Measurements from ENCODE around the gene ACVR1. TPM values are rescaled to one million over a fixed set of nuclear protein-coding genes. Genes with fewer than 3 reads are reported as not detected.
"Not testable (repeated sequence)": the region's sequence is repeated elsewhere in the genome, so short reads cannot be mapped to it uniquely, and the experiment has no call there.

The ACVR1 gene
- total RNA-seq, 2 experiments from 2014 or later, result 6.4 to 7.1 TPM

- H3K4me3 Mint-ChIP-seq, result no peak overlapping the region
- H3K36me3 Mint-ChIP-seq, result peaks cover 49% of the 10 kb centered on the region
- peaks cover 17% of the 10 kb centered on the region for H3K9me3 Mint-ChIP-seq
- no peaks in the 10 kb centered on the region for H3K4me1 Mint-ChIP-seq
- H3K27ac Mint-ChIP-seq, result no peak overlapping the region
- H3K27me3 Mint-ChIP-seq, result no peaks in the 10 kb centered on the region
- no peak for DNase-seq
These were observed 114.6 kb downstream of the ACVR1 start for GRCh38 chr2:157761520-157761919.

- Mint-ChIP-seq H3K27ac (no peak overlapping the region), H3K9me3 (peaks cover 23% of the 10 kb centered on the region), H3K4me1 (no peaks in the 10 kb centered on the region), H3K36me3 (peaks cover 54% of the 10 kb centered on the region), H3K4me3 (no peak overlapping the region), H3K27me3 (no peaks in the 10 kb centered on the region)
- DNase-seq, result no peak
These were observed 115.2 kb downstream of the ACVR1 start for GRCh38 chr2:157760949-157761348.

- Mint-ChIP-seq H3K4me3 (no peak overlapping the region), H3K27ac (no peak overlapping the region), H3K9me3 (peaks cover 23% of the 10 kb centered on the region), H3K4me1 (no peaks in the 10 kb centered on the region), H3K27me3 (no peaks in the 10 kb centered on the region), H3K36me3 (peaks cover 58% of the 10 kb centered on the region)
- DNase-seq, result no peak
These were observed 116.3 kb downstream of the ACVR1 start for GRCh38 chr2:157759855-157760254.

GRCh38 chr2:157758586-157758985 is 117.5 kb downstream of the ACVR1 start:
- Mint-ChIP-seq H3K27ac (no peak overlapping the region), H3K4me1 (no peaks in the 10 kb centered on the region), H3K36me3 (peaks cover 67% of the 10 kb centered on the region), H3K4me3 (no peak overlapping the region), H3K27me3 (no peaks in the 10 kb centered on the region), H3K9me3 (peaks cover 23% of the 10 kb centered on the region)
- DNase-seq, result no peak

GRCh38 chr2:157757500-157757899 is 118.6 kb downstream of the ACVR1 start:
- no peak overlapping the region for H3K27ac Mint-ChIP-seq

GRCh38 chr2:157756447-157756846 is 119.7 kb downstream of the ACVR1 start:
- H3K9me3 Mint-ChIP-seq, result peaks cover 23% of the 10 kb centered on the region

More at GRCh38 chr2:157757500-157757899, 118.6 kb downstream of the ACVR1 start:
- H3K9me3 Mint-ChIP-seq, result peaks cover 23% of the 10 kb centered on the region
- no peaks in the 10 kb centered on the region for H3K27me3 Mint-ChIP-seq
- peaks cover 67% of the 10 kb centered on the region for H3K36me3 Mint-ChIP-seq
- no peaks in the 10 kb centered on the region for H3K4me1 Mint-ChIP-seq
- no peak for DNase-seq
- H3K4me3 Mint-ChIP-seq, result no peak overlapping the region

GRCh38 chr2:157751462-157752058 is 124.6 kb downstream of the ACVR1 start:
- Mint-ChIP-seq H3K27ac (no peak overlapping the region), H3K4me3 (no peak overlapping the region), H3K36me3 (peaks cover 40% of the 10 kb centered on the region)

More at GRCh38 chr2:157756447-157756846, 119.7 kb downstream of the ACVR1 start:
- H3K27me3 Mint-ChIP-seq, DNase-seq, H3K4me3 Mint-ChIP-seq, H3K27ac Mint-ChIP-seq, H3K4me1 Mint-ChIP-seq: not testable (repeated sequence)
- peaks cover 68% of the 10 kb centered on the region for H3K36me3 Mint-ChIP-seq

GRCh38 chr2:157749684-157750083 is 126.4 kb downstream of the ACVR1 start:
- DNase-seq, result no peak
- Mint-ChIP-seq H3K27ac (no peak overlapping the region), H3K9me3 (no peaks in the 10 kb centered on the region), H3K36me3 (peaks cover 22% of the 10 kb centered on the region), H3K27me3 (no peaks in the 10 kb centered on the region), H3K4me3 (no peak overlapping the region), H3K4me1 (peaks cover 21% of the 10 kb centered on the region)

More at GRCh38 chr2:157751462-157752058, 124.6 kb downstream of the ACVR1 start:
- Mint-ChIP-seq H3K4me1 (peaks cover 21% of the 10 kb centered on the region), H3K27me3 (no peaks in the 10 kb centered on the region), H3K9me3 (peaks cover 6% of the 10 kb centered on the region)
- DNase-seq, result peak; percentile 20

DNA sequence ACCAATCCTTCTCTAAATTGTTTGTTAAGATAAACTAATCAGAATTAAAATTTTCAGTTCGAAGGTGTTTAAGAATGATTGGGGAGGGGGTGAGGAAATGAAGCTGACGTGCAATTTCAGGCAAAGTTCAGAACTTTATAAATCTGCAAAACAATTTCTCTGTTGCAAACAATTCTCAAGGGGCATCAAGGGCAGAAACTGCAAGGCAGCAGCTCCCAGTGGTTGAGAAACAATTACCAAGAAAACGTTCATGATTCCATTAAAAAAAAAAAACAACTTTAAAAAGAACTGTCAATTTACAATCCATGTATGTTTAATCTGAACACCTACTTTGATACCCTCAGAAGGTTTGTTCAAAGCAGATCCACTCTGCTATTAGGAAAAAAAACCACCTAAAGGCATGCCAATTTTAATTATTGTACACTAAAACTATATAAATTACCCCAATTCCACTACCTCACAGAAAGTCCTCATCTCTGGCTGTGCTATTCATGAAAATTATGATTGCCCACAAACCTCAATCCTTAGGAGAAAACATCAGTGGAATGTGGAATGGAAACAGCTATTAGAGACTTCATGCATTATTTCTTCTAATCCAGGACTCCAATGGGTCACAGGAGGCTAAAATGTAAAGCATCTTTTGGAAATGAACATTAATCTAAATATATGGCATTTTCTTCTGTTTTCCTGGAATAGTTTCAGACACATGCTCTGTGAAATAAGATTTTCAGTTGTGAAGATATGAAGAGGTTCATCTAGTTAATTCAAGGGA is 127.6 kb downstream of the ACVR1 start:
- no peak for DNase-seq
- no peak overlapping the region for H3K4me3 Mint-ChIP-seq
- peaks cover 25% of the 10 kb centered on the region for H3K4me1 Mint-ChIP-seq
- no peaks in the 10 kb centered on the region for H3K9me3 Mint-ChIP-seq
- H3K36me3 Mint-ChIP-seq, result peaks cover 14% of the 10 kb centered on the region
- no peaks in the 10 kb centered on the region for H3K27me3 Mint-ChIP-seq
- H3K27ac Mint-ChIP-seq, result no peak overlapping the region

DNA sequence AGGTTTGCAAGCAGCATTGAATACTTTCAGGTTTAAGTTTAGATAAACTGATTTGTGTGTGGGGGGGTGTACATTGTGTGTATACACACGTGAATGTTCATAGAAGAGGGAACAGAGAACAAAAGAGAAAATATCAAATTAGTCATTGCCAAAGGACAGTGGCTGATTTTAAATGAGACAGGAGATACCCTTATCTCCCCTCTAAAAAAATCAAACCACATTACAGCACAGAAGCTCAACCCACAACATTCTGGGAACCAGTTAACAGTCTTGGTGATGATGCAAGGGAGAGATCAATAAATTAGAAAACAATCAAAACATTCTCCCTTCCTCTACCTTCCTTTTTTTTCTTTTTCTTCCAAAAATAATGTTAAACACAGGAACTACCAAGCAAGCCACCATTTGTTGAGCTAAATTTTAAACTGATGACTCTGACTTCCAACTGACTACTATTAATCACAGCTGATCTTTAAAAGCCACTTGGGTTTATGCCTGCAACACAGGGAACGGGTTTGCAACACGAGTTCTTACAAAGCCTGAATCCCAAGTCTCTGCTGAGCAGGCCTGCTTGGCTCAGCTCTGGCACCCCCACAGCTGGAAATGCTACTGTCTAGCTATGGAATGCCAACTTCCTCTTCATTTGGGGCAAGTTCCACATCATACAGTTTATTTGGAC is 128.3 kb downstream of the ACVR1 start:
- H3K4me3 Mint-ChIP-seq, result no peak overlapping the region
- peaks cover 32% of the 10 kb centered on the region for H3K4me1 Mint-ChIP-seq
- no peaks in the 10 kb centered on the region for H3K9me3 Mint-ChIP-seq
- H3K36me3 Mint-ChIP-seq, result peaks cover 16% of the 10 kb centered on the region
- DNase-seq, result no peak
- H3K27me3 Mint-ChIP-seq, result no peaks in the 10 kb centered on the region
- no peak overlapping the region for H3K27ac Mint-ChIP-seq

DNA sequence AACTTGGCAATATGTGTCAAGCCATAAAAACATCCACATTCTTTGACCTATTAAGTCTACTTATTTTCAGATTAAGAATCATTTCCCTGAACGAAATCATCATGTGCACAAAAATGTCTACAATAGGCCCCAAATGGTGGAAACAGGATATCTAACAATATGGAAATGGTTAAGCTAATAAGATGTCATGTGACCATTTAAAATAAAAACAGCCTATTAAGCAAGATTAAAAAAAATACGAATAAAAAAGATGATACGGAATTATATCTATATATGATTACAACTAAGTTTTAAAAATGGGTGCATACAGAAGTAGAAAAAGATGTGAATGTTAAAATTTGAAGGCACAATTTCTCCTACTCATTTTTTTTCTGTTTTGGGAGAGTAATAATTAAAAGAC is 128.8 kb downstream of the ACVR1 start:
- no peaks in the 10 kb centered on the region for H3K9me3 Mint-ChIP-seq
- H3K27me3 Mint-ChIP-seq, result no peaks in the 10 kb centered on the region
- H3K27ac Mint-ChIP-seq, result no peak overlapping the region
- peaks cover 16% of the 10 kb centered on the region for H3K36me3 Mint-ChIP-seq
- no peak for DNase-seq
- no peak overlapping the region for H3K4me3 Mint-ChIP-seq
- H3K4me1 Mint-ChIP-seq, result peaks cover 36% of the 10 kb centered on the region

DNA sequence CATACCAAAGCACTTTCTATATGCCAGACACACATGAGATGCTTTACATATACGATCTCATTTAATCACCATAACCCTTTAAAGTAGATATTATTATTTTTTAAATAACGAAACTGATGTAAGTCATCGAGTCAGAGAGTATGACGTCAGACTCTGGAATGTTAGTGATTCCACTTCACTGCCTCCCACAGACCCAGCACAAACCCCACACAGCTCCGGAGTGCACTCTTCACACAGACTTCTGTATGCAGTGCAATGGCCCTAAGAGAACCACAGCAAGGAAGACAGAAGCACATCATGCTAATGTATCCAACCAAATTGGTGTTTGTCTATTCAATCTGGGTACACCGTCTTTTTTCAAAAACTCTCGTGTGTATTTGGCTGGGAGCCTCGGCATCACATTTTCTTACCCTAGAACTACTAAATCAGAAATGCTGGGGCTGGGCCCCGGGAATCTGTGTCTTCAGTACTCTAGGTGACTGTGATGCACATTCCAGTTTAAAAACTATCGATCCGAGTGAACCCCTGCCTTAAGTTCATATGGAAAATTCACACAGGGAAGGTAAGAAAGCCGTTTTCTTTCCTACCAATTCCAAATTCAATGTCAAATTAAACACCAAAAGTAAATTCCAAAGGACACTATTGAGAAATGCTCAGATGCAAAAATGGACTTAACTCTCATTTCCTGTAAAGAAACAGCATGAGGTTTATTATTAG is 129.7 kb downstream of the ACVR1 start:
- no peak for DNase-seq
- Mint-ChIP-seq H3K9me3 (no peaks in the 10 kb centered on the region), H3K27ac (no peak overlapping the region), H3K36me3 (peaks cover 13% of the 10 kb centered on the region), H3K27me3 (no peaks in the 10 kb centered on the region), H3K4me1 (peaks cover 32% of the 10 kb centered on the region), H3K4me3 (no peak overlapping the region)

DNA sequence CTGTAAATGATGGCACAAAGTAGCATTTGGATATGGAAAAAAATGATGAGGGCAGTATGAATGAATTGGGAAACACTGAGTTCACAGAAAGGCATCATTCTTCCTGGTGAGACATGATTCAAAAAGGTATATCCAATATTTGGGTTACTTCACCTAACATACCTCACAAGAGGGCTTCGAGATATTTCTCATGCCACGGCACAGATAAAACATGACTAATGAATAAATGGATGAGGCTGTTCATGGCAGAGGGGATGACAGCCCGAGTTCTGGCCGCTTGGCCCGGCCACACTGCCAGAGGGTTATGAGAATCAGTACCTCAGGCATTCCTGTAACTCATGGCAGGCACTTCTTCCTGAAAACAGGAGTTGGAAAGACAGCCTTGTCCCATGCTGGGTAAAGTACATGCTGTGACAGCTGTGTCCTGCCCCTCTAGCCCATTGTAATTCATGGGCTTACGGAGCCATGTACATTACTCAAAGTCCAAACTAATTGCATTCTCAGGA is 131.5 kb downstream of the ACVR1 start:
- peaks cover 31% of the 10 kb centered on the region for H3K4me1 Mint-ChIP-seq
- no peak for DNase-seq

DNA sequence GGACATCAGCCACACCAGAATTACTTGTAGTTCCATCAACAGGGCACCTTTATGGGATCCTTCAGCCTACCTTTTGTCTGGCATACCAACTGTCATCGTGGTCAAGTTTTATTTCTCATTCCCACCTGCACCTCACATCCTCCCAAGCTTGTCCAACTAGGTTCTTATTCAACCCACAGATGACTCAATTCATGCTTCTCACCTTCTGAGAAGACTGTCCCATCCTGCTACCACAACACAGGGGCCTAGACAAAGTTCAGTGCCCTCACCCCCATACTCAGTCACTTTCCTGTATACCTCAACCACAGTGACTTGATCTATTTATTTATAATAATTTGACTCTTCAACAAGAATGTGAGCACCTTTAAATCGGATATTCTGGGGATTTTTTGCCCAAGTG is 133.1 kb downstream of the ACVR1 start:
- Mint-ChIP-seq H3K36me3 (peaks cover 7% of the 10 kb centered on the region), H3K27me3 (no peaks in the 10 kb centered on the region), H3K9me3 (no peaks in the 10 kb centered on the region), H3K4me3 (no peak overlapping the region), H3K27ac (no peak overlapping the region), H3K4me1 (peaks cover 23% of the 10 kb centered on the region)
- peak; percentile 42 for DNase-seq

More for the DNA sequence above, 131.5 kb downstream of the ACVR1 start:
- H3K27me3 Mint-ChIP-seq, result no peaks in the 10 kb centered on the region
- H3K9me3 Mint-ChIP-seq, result no peaks in the 10 kb centered on the region
- H3K27ac Mint-ChIP-seq, result no peak overlapping the region
- peaks cover 5% of the 10 kb centered on the region for H3K36me3 Mint-ChIP-seq
- no peak overlapping the region for H3K4me3 Mint-ChIP-seq

Data from activated naive CD8-positive, alpha-beta T cell treated with anti-CD3 and anti-CD28 coated beads for 36 hours (primary cell).